Ovary (tissue), 3 donors: ENCODE measurements around the gene EEFSEC.

Experiments used
- CTCF ChIP-seq, 3 donors: fragments of 450-650 bp in 2 of 3; fragments of 200-600 bp in 1 of 3; IDR thresholded peaks; one replicate each; pipeline versions ENCODE4 v1.5.1 to v1.8.0; 2016 to 2022; ENCODE audit warnings: antibody characterized with exemption in 3 of 3, mild to moderate bottlenecking in 1 of 3
- POLR2A ChIP-seq: fragments of 450-650 bp; IDR thresholded peaks from one replicate; pipeline ENCODE4 v1.6.1; 2017; ENCODE audit warnings: antibody characterized with exemption, mild to moderate bottlenecking, moderate library complexity
- donor health status: DM: no; HTN: no; CAD: no.

DNA sequence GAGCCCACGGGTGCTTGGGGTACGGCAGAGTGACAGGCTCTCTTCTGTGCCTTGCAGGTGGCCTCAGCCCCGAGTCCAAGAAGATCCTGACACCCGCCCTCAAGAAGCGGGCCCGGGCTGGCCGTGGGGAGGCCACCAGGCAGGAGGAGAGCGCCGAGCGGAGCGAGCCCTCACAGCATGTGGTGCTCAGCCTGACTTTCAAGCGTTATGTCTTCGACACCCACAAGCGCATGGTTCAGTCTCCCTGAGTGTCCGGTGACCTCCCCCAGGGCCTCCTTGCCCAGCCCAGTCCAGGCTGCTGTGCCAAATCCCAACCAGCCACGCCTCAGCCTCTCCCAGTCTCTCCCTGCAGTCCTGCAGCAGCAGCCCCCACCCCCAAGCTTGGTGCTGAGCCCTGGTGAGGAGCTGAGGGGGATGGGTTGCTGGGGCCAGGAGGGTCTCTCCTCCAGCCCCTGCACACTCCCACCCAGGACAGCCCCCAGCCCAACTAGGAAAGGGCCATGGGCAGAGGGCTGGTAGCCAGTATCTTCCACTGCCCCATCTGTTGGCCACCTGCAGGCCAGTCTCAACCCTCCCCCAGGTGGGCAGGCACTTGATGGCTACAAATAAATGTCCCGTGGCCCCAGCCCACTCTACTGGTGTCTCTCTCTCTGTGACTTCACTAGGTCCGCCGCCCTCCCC is 254.9 kb downstream of the EEFSEC start:
- TF ChIP-seq CTCF (IDR thresholded peaks at IDR 0.05) = no peak
- no peak for TF ChIP-seq POLR2A
